GM12878 (cell line): ENCODE measurements around the gene ASPG. TPM values are rescaled to one million over a fixed set of nuclear protein-coding genes. Genes with fewer than 3 reads are reported as not detected.

Source experiments
- ATAC-seq: fragments of 200-7000 bp; cut with Tn5 transposase; 3 replicates; pipeline ENCODE4 v1.9.1; 2020; ENCODE audit warnings: mild to moderate bottlenecking, moderate library complexity
- BruUV-seq: library from RNA; stranded (reverse); fragments of 400-500 nt; replicated peaks from 2 replicates; lab custom pipeline; 2021; lab: Mats Ljungman, UMichigan
- CTCF ChIA-PET: fragments of 300-600 bp; sonication (Branson Sonifier 250); formaldehyde crosslinking; extraction: SDS; loops from one replicate; lab custom pipeline; 2021; ENCODE audit warnings: inconsistent platforms; lab: Yijun Ruan, JAX
- POLR2A ChIA-PET: fragments of 350-600 bp; formaldehyde crosslinking; extraction: SDS; loops from one replicate; lab custom pipeline; 2021; ENCODE audit warnings: inconsistent platforms; lab: Charles Lee
- RAD21 ChIA-PET: fragments of 300-600 bp; sonication (Branson Sonifier 250); formaldehyde crosslinking; loops from one replicate; lab custom pipeline; 2023; ENCODE audit warnings: antibody characterized with exemption; ENCODE audit not compliant: unreplicated experiment; lab: Charles Lee
- SMC1A ChIA-PET: fragments of 300-600 bp; sonication (Branson Sonifier 250); formaldehyde crosslinking; loops from one replicate; lab custom pipeline; 2023; ENCODE audit not compliant: unreplicated experiment, uncharacterized antibody; lab: Charles Lee
- DNase-seq: peaks from one replicate; pipeline ENCODE4 v3.0.0-alpha.2; 2011; ENCODE audit warnings: low read depth, low spot score
- FAIRE-seq: peaks from 3 replicates; lab custom pipeline; 2011; peaks lifted over from hg19 to GRCh38; lab: Jason Lieb, UNC
- H2AFZ ChIP-seq: 2 replicates; pipeline ENCODE4 v1.6.0; 2011; ENCODE audit warnings: low read depth, low read length, control low read depth; ENCODE audit not compliant: control insufficient read depth
- H3K27ac ChIP-seq: 2 replicates; pipeline ENCODE4 v1.5.1; 2011; ENCODE audit warnings: control low read depth; ENCODE audit not compliant: control insufficient read depth, insufficient read depth
- H3K27me3 ChIP-seq, 2 experiments: replicated peaks in 1 of 2; 2 replicates each; pipeline versions ENCODE4 v1.6.0 to v1.6.1; 2011; ENCODE audit warnings: low read length in 1 of 2; ENCODE audit not compliant: control insufficient read depth in 2 of 2, insufficient read depth in 2 of 2
- H3K36me3 ChIP-seq, 2 experiments: 2 replicates each; pipeline ENCODE4 v1.5.1; 2011; ENCODE audit warnings: low read length in 1 of 2; ENCODE audit not compliant: control insufficient read depth in 2 of 2, insufficient read depth in 2 of 2
- H3K4me1 ChIP-seq: 2 replicates; pipeline ENCODE4 v1.6.1; 2011; ENCODE audit warnings: mild to moderate bottlenecking, low read length, moderate library complexity, mixed read lengths; ENCODE audit not compliant: control insufficient read depth, insufficient read depth
- H3K4me2 ChIP-seq: 2 replicates; pipeline ENCODE4 v1.6.0; 2011; ENCODE audit warnings: control low read depth; ENCODE audit not compliant: control insufficient read depth, insufficient read depth
- H3K4me3 ChIP-seq: fragments of 200-600 bp; sonication (generic); 2 replicates; pipeline ENCODE4 v1.5.1; 2016
- H3K79me2 ChIP-seq: 2 replicates; pipeline ENCODE4 v1.6.0; 2011; ENCODE audit warnings: low read length; ENCODE audit not compliant: control insufficient read depth, insufficient read depth
- H3K9ac ChIP-seq: 2 replicates; pipeline ENCODE4 v1.8.0; 2011; ENCODE audit warnings: low read length, control low read depth, mixed read lengths; ENCODE audit not compliant: control insufficient read depth, insufficient read depth
- H3K9me3 ChIP-seq: replicated peaks from 3 replicates; pipeline ENCODE4 v1.5.1; 2011; ENCODE audit warnings: mild to moderate bottlenecking, low read length; ENCODE audit not compliant: control insufficient read depth, insufficient read depth
- H4K20me1 ChIP-seq: 2 replicates; pipeline ENCODE4 v1.6.0; 2011; ENCODE audit not compliant: control insufficient read depth, insufficient read depth
- BACH1 ChIP-seq: fragments of 450-650 bp; IDR thresholded peaks from 2 replicates; pipeline ENCODE4 v1.6.1; 2017; ENCODE audit warnings: mild to moderate bottlenecking, borderline replicate concordance
- IKZF1 ChIP-seq: fragments of 450-650 bp; conservative IDR thresholded peaks from 2 replicates; pipeline ENCODE4 v1.6.1; 2017; ENCODE audit warnings: antibody characterized with exemption, mild to moderate bottlenecking
- NFIC ChIP-seq: IDR thresholded peaks from 2 replicates; pipeline ENCODE4 v1.6.1; 2012; ENCODE audit warnings: low read depth, mild to moderate bottlenecking, inconsistent platforms, low read length, moderate library complexity
- POLR2AphosphoS5 ChIP-seq: IDR thresholded peaks from 2 replicates; pipeline ENCODE4 v1.6.1; 2011; ENCODE audit warnings: mild to moderate bottlenecking, low read length, inconsistent platforms
- RAD21 ChIP-seq: IDR thresholded peaks from 2 replicates; pipeline ENCODE4 v1.6.1; 2011; ENCODE audit warnings: mild to moderate bottlenecking, low read depth, low read length, moderate library complexity; ENCODE audit not compliant: insufficient read depth
- SIX5 ChIP-seq: IDR thresholded peaks from 2 replicates; pipeline ENCODE4 v1.6.1; 2011; ENCODE audit warnings: mild to moderate bottlenecking, low read depth, low read length, moderate library complexity; ENCODE audit not compliant: severe bottlenecking
- TARDBP ChIP-seq: IDR thresholded peaks from 2 replicates; pipeline ENCODE4 v1.6.1; 2016; ENCODE audit warnings: borderline replicate concordance
- TBL1XR1 ChIP-seq: IDR thresholded peaks from 2 replicates; pipeline ENCODE4 v1.6.1; 2012; ENCODE audit warnings: low read depth, low read length, improper control_type of control experiment
- TCF12 ChIP-seq: IDR thresholded peaks from 2 replicates; pipeline ENCODE4 v1.6.1; 2011; ENCODE audit warnings: low read depth, mild to moderate bottlenecking, low read length
- TCF3 ChIP-seq: IDR thresholded peaks from 2 replicates; pipeline ENCODE4 v1.6.1; 2012; ENCODE audit warnings: low read depth, mild to moderate bottlenecking, low read length, borderline replicate concordance; ENCODE audit not compliant: insufficient read depth
- WRNIP1 ChIP-seq: IDR thresholded peaks from 2 replicates; pipeline ENCODE4 v1.6.1; 2011; ENCODE audit warnings: low read depth, low read length, improper control_type of control experiment, borderline replicate concordance
- ZZZ3 ChIP-seq: IDR thresholded peaks from 2 replicates; pipeline ENCODE4 v1.6.1; 2011; ENCODE audit warnings: low read depth; ENCODE audit not compliant: control insufficient read depth, insufficient read length
- WGBS: methylation state at CpG from one replicate; pipeline ENCODE4 v1.1.6; 2016; ENCODE audit warnings: low lambda C conversion rate; ENCODE audit not compliant: insufficient replicate concordance, insufficient coverage; ENCODE audit errors: missing lambda C conversion rate; 5-methylcytosine and 5-hydroxymethylcytosine counted together
- in situ Hi-C: fragments of 300-500 bp; cut with MboI; formaldehyde crosslinking; loops from 9 replicates; pipeline ENCODE4 v1.14.3; 2018; ENCODE audit warnings: mixed read lengths
- intact Hi-C: fragments of 100-400 bp; cut with micrococcal nuclease; formaldehyde crosslinking; loops from one replicate; pipeline ENCODE4 v1.14.2; 2022; ENCODE audit not compliant: unreplicated experiment
- polyA plus RNA-seq, 11 experiments: library from polyadenylated mRNA; depleted of rRNA in 4 of 11; unstranded in 6 of 11; stranded (reverse) in 5 of 11; fragments of >200 nt; fragmentation: Nextera tagmentation in 4 of 11; fragmentation: Illumina TruSeq in 1 of 11; extraction: Ambion mirVana in 4 of 11; extraction: Trizol in 1 of 11; gene quantifications; 1 replicate in 1 of 11; 2 replicates in 10 of 11; pipeline versions ENCODE4 v1.2.1 to v1.2.3, GENCODE V29; 2011 to 2016; ENCODE audit warnings: inconsistent platforms in 2 of 11, missing spikeins in 2 of 11, low read depth in 1 of 11
- total RNA-seq, 4 experiments: library from RNA; depleted of rRNA in 3 of 4; stranded (reverse); fragments of >200 nt in 3 of 4; fragmentation: Illumina TruSeq in 1 of 4; extraction: Trizol in 1 of 4; gene quantifications; 2 replicates each; pipeline versions ENCODE4 v1.2.1 to v1.2.3, GENCODE V29; 2013 to 2021
- TF ChIP-seq, protein P1 (sequence below): IDR thresholded peaks from 2 replicates; pipeline ENCODE4 v1.6.1; 2012; ENCODE audit warnings: improper control_type of control experiment, low read depth, low read length; ENCODE audit not compliant: insufficient replicate concordance

Gene ASPG
- total and polyA plus RNA-seq, 10 of the 15 experiments (the other 5 are each of a cell fraction or from before 2014, with no cell fraction given), result not detected

DNA sequence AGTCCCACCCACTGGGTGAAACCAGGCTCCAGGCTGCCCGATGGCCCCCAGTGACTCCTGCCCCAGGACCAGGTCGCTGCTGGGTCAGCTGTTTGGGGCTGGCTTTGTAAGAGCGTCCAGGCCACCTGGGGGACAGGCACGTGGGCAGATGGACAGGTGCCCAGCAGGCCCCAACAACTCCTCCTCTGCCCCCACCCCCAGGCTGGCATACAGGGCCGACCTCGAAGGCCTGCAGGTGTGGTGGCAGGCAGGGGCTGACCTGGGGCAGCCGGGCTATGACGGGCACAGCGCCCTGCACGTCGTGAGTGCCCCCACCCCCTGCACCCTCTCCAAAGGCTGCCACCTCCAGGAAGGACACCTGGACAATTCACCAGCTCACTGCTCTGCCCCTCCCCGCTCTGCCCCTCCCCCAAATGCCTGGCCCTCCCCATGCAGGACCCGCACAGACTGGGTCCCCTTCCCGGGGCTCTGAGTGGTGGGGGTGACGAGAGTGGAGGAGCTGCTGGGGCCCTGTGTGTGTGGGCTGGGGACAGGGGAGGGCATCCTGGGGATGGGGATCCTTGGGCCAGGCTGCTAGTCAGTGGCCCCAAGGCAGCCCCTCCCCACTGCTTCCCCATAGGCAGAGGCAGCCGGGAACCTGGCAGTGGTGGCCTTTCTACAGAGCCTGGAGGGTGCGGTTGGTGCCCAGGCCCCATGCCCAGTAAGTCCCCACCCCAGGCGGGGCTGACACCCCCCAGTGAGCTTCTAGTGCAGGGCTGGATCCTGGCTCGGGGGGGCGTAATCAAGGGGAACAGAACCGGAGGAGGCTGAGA, 26.0 kb downstream of the ASPG start:
- ChIA-PET CTCF (no interaction called here), POLR2A (no interaction called here), RAD21 (no interaction called here), SMC1A (no interaction called here)
- DNase-seq (no peak), ATAC-seq (no peak), FAIRE-seq (no peak)
- Histone ChIP-seq H3K4me3 (no peak overlapping the region), H4K20me1 (no peaks in the 10 kb centered on the region), H3K27me3 (no peaks in the 10 kb centered on the region), H3K4me1 (no peaks in the 10 kb centered on the region), H2AFZ (no peak overlapping the region), H3K36me3 (no peaks in the 10 kb centered on the region), H3K9ac (no peak overlapping the region), H3K9me3 (no peaks in the 10 kb centered on the region), H3K4me2 (no peak overlapping the region), H3K79me2 (no peaks in the 10 kb centered on the region), H3K27ac (no peak overlapping the region)
- whole genome bisulfite sequencing, result 24% methylated on average over 13 of the region's 21 CpGs
- TF ChIP-seq POLR2AphosphoS5 (no peak), TCF3 (no peak), ZZZ3 (no peak), TARDBP (no peak), IKZF1 (no peak), TCF12 (no peak), BACH1 (no peak), NFIC (no peak), SIX5 (no peak), TBL1XR1 (no peak), RAD21 (no peak), WRNIP1 (no peak)
- TF ChIP-seq, protein P1, sequence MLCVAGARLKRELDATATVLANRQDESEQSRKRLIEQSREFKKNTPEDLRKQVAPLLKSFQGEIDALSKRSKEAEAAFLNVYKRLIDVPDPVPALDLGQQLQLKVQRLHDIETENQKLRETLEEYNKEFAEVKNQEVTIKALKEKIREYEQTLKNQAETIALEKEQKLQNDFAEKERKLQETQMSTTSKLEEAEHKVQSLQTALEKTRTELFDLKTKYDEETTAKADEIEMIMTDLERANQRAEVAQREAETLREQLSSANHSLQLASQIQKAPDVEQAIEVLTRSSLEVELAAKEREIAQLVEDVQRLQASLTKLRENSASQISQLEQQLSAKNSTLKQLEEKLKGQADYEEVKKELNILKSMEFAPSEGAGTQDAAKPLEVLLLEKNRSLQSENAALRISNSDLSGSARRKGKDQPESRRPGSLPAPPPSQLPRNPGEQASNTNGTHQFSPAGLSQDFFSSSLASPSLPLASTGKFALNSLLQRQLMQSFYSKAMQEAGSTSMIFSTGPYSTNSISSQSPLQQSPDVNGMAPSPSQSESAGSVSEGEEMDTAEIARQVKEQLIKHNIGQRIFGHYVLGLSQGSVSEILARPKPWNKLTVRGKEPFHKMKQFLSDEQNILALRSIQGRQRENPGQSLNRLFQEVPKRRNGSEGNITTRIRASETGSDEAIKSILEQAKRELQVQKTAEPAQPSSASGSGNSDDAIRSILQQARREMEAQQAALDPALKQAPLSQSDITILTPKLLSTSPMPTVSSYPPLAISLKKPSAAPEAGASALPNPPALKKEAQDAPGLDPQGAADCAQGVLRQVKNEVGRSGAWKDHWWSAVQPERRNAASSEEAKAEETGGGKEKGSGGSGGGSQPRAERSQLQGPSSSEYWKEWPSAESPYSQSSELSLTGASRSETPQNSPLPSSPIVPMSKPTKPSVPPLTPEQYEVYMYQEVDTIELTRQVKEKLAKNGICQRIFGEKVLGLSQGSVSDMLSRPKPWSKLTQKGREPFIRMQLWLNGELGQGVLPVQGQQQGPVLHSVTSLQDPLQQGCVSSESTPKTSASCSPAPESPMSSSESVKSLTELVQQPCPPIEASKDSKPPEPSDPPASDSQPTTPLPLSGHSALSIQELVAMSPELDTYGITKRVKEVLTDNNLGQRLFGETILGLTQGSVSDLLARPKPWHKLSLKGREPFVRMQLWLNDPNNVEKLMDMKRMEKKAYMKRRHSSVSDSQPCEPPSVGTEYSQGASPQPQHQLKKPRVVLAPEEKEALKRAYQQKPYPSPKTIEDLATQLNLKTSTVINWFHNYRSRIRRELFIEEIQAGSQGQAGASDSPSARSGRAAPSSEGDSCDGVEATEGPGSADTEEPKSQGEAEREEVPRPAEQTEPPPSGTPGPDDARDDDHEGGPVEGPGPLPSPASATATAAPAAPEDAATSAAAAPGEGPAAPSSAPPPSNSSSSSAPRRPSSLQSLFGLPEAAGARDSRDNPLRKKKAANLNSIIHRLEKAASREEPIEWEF, result no peak
- BruUV-seq, result no TSS peak
- in situ Hi-C loops, result no loop called here
- intact Hi-C loops, result no loop called here
